ENCODE results near the gene DDB1. TPM values are rescaled to one million over a fixed set of nuclear protein-coding genes. Genes with fewer than 3 reads are reported as not detected.

The DDB1 gene
- total RNA-seq, 1 experiment from 2014 or later, result 297 TPM

DNA sequence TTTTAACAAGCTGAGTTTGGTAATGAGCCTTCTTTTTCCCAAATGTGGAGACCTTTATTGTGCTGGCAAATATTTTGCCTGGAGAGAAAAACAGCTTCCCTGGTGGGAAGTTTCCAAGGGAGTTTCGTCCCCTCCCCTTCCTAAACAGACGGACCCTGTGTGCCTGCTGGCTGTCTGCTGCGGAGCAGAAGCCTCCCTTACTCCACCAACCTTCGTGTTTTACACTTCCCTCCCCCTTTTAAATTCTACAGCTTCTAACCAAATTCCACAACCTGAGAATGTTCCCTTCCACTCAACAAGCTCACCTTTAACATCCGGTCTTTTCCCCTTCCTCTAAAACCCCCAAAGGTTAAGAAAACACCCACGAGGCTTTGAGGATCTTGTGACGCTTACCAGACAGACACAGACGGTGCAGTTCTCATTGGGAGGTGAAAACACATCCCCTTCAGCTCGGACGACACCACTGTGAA is 54.9 kb downstream of the DDB1 start:
- no peak overlapping the region for H3K9ac ChIP-seq (ENCODE audit: extremely low read depth, insufficient read length, low read length)
- H2BK15ac ChIP-seq (ENCODE audit: low read depth, low read length), result no peak overlapping the region
- H2BK20ac ChIP-seq (ENCODE audit: low read depth, low read length, poor library complexity, severe bottlenecking), result no peak overlapping the region

More for the DNA sequence above, 54.9 kb downstream of the DDB1 start:
- DNase-seq, result no peak
- H3K36me3 Mint-ChIP-seq (ENCODE audit: insufficient read depth in 1 of 3, low read depth in 3 of 3), result peaks cover 0 to 64% (median 0%) of the 10 kb centered on the region in 3 experiments; a peak in 3 of 7 replicates
- H2AFZ ChIP-seq (ENCODE audit: low read length), result no peak overlapping the region
- no peak overlapping the region for H4K5ac ChIP-seq (ENCODE audit: insufficient read length, low read depth, low read length)
- no peak overlapping the region for H2BK120ac ChIP-seq (ENCODE audit: low read depth, low read length, poor library complexity, severe bottlenecking)
- no peak overlapping the region for H4K91ac ChIP-seq (ENCODE audit: insufficient read length, low read depth, low read length)
- H2AK5ac ChIP-seq (ENCODE audit: insufficient read length, low read length), result no peak overlapping the region
- H2BK12ac ChIP-seq (ENCODE audit: insufficient read length, low read depth, low read length), result no peak overlapping the region
- no peak overlapping the region for H3K18ac ChIP-seq (ENCODE audit: insufficient read length, low read depth, low read length)
- no peak overlapping the region for H3K56ac ChIP-seq (ENCODE audit: insufficient read length, low read depth, low read length)
- H3T11ph ChIP-seq (ENCODE audit: low read length), result no peak overlapping the region
- no peaks in the 10 kb centered on the region; a peak in 1 of 5 replicates for H3K9me3 Mint-ChIP-seq
- no peaks in the 10 kb centered on the region for H3K9me3 ChIP-seq (ENCODE audit: control insufficient read depth, low read depth, low read length)
- H3K79me1 ChIP-seq (ENCODE audit: insufficient read depth, low read depth, low read length, poor library complexity, severe bottlenecking), result no peaks in the 10 kb centered on the region
- H3K4me1 ChIP-seq (ENCODE audit: insufficient read depth, low read length), result no peaks in the 10 kb centered on the region; the same call in 1 of the 2 replicates
- H3K79me2 ChIP-seq (ENCODE audit: insufficient read depth, low read length), result no peaks in the 10 kb centered on the region
- H3K27me3 Mint-ChIP-seq (ENCODE audit: low read depth), result peaks cover 16% of the 10 kb centered on the region
- no peaks in the 10 kb centered on the region for H3K23me2 ChIP-seq (ENCODE audit: insufficient read length, low read depth, low read length, poor library complexity, severe bottlenecking)
- WGBS (ENCODE audit: extremely low coverage, insufficient read length, low lambda C conversion rate), result no CpG with 5 or more reads among the region's 10 CpGs
- no peaks in the 10 kb centered on the region for H4K20me1 ChIP-seq (ENCODE audit: control insufficient read depth, insufficient read depth, insufficient read length)
- TF ChIP-seq, protein P1, sequence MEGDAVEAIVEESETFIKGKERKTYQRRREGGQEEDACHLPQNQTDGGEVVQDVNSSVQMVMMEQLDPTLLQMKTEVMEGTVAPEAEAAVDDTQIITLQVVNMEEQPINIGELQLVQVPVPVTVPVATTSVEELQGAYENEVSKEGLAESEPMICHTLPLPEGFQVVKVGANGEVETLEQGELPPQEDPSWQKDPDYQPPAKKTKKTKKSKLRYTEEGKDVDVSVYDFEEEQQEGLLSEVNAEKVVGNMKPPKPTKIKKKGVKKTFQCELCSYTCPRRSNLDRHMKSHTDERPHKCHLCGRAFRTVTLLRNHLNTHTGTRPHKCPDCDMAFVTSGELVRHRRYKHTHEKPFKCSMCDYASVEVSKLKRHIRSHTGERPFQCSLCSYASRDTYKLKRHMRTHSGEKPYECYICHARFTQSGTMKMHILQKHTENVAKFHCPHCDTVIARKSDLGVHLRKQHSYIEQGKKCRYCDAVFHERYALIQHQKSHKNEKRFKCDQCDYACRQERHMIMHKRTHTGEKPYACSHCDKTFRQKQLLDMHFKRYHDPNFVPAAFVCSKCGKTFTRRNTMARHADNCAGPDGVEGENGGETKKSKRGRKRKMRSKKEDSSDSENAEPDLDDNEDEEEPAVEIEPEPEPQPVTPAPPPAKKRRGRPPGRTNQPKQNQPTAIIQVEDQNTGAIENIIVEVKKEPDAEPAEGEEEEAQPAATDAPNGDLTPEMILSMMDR (conservative IDR thresholded peaks at IDR 0.05), result no peak
- H3K27ac Mint-ChIP-seq, result no peak overlapping the region
- H3K14ac ChIP-seq (ENCODE audit: insufficient read depth, low read length), result no peak overlapping the region
- H3K27me3 ChIP-seq (ENCODE audit: insufficient read depth, low read length), result 0 out of 2 replicates have a peak, but pooled peaks cover 2% of the 10 kb centered on the region
- no peak overlapping the region for H4K8ac ChIP-seq (replicated peaks; ENCODE audit: insufficient read length, low read depth, low read length)
- H3K23ac ChIP-seq (ENCODE audit: insufficient read length, low read depth, low read length), result no peak overlapping the region
- no peak overlapping the region for H3K27ac ChIP-seq (ENCODE audit: insufficient read length, low read depth, low read length)
- H2BK5ac ChIP-seq (ENCODE audit: insufficient read length, low read length), result no peak overlapping the region
- H3K4me2 ChIP-seq (ENCODE audit: insufficient read depth, insufficient read length, low read length), result no peak overlapping the region
- peaks cover 27 to 42% of the 10 kb centered on the region in 2 experiments for H3K4me1 Mint-ChIP-seq
- peak overlapping the region in 1 of 2 experiments; percentile 17; a peak in 2 of 5 replicates for H3K4me3 Mint-ChIP-seq
- no peak overlapping the region for H3K4ac ChIP-seq (ENCODE audit: low read depth, low read length)
